Astrocyte (in vitro differentiated cells and primary cell): ENCODE measurements around the gene GRIA1. TPM values are rescaled to one million over a fixed set of nuclear protein-coding genes. Genes with fewer than 3 reads are reported as not detected.

Experiments
- DNase-seq: peaks from one replicate; pipeline ENCODE4 v3.0.0-alpha.2; 2010; ENCODE audit warnings: low read depth
- FAIRE-seq: peaks from 2 replicates; lab custom pipeline; 2011; peaks lifted over from hg19 to GRCh38; lab: Jason Lieb, UNC
- H2AFZ ChIP-seq: 2 replicates; pipeline ENCODE4 v1.6.0; 2012; ENCODE audit warnings: low read depth, low read length, inconsistent platforms
- H3K27ac ChIP-seq: 2 replicates; pipeline ENCODE4 v1.5.1; 2011; ENCODE audit warnings: low read depth, low read length, inconsistent platforms
- H3K27me3 ChIP-seq: 2 replicates; pipeline ENCODE4 v1.6.0; 2011; ENCODE audit warnings: low read length, inconsistent platforms; ENCODE audit not compliant: insufficient read depth
- H3K36me3 ChIP-seq: 2 replicates; pipeline ENCODE4 v1.5.1; 2011; ENCODE audit warnings: low read length, inconsistent platforms; ENCODE audit not compliant: insufficient read depth
- H3K4me1 ChIP-seq: 2 replicates; pipeline ENCODE4 v1.5.1; 2011; ENCODE audit warnings: low read length, inconsistent platforms; ENCODE audit not compliant: insufficient read depth
- H3K4me2 ChIP-seq: 2 replicates; pipeline ENCODE4 v1.6.0; 2012; ENCODE audit warnings: low read length, inconsistent platforms
- H3K4me3 ChIP-seq: 2 replicates; pipeline ENCODE4 v1.5.1; 2011; ENCODE audit warnings: low read depth, mild to moderate bottlenecking, low read length, inconsistent platforms; ENCODE audit not compliant: insufficient read depth
- H3K79me2 ChIP-seq: 2 replicates; pipeline ENCODE4 v1.6.0; 2012; ENCODE audit warnings: mild to moderate bottlenecking, low read length, inconsistent platforms; ENCODE audit not compliant: insufficient read depth
- H3K9ac ChIP-seq: 2 replicates; pipeline ENCODE4 v1.6.0; 2012; ENCODE audit warnings: mild to moderate bottlenecking, low read length, inconsistent platforms
- H3K9me3 ChIP-seq: 2 replicates; pipeline ENCODE4 v1.5.1; 2012; ENCODE audit warnings: low read depth, mild to moderate bottlenecking, low read length, inconsistent platforms; ENCODE audit not compliant: insufficient read depth
- H4K20me1 ChIP-seq: 2 replicates; pipeline ENCODE4 v1.6.0; 2012; ENCODE audit warnings: low read length, inconsistent platforms; ENCODE audit not compliant: insufficient read depth
- H3K27ac Mint-ChIP-seq: one replicate; pipeline ENCODE4 v1.8.0; 2021; ENCODE audit warnings: mild to moderate bottlenecking, mixed read lengths; ENCODE audit not compliant: unreplicated experiment
- H3K27me3 Mint-ChIP-seq: one replicate; pipeline ENCODE4 v1.8.0; 2021; ENCODE audit warnings: low read depth, mixed read lengths; ENCODE audit not compliant: unreplicated experiment
- H3K36me3 Mint-ChIP-seq: one replicate; pipeline ENCODE4 v1.8.0; 2021; ENCODE audit warnings: low read depth, mixed read lengths; ENCODE audit not compliant: unreplicated experiment
- H3K4me1 Mint-ChIP-seq: one replicate; pipeline ENCODE4 v1.8.0; 2021; ENCODE audit warnings: low read depth, mixed read lengths; ENCODE audit not compliant: unreplicated experiment
- H3K4me3 Mint-ChIP-seq: one replicate; pipeline ENCODE4 v1.8.0; 2021; ENCODE audit warnings: mild to moderate bottlenecking, moderate library complexity, mixed read lengths; ENCODE audit not compliant: unreplicated experiment
- H3K9me3 Mint-ChIP-seq: one replicate; pipeline ENCODE4 v1.8.0; 2021; ENCODE audit warnings: mild to moderate bottlenecking, mixed read lengths; ENCODE audit not compliant: unreplicated experiment
- CTCF ChIP-seq: IDR thresholded peaks from 2 replicates; pipeline ENCODE4 v1.5.1; 2011; ENCODE audit warnings: low read depth, mild to moderate bottlenecking, inconsistent platforms, low read length, moderate library complexity; ENCODE audit not compliant: insufficient read depth
- EZH2 ChIP-seq: IDR thresholded peaks from 2 replicates; pipeline ENCODE4 v1.6.1; 2012; ENCODE audit warnings: mild to moderate bottlenecking, low read length, inconsistent platforms; ENCODE audit not compliant: insufficient read depth
- total RNA-seq: library from RNA; stranded (reverse); gene quantifications from 2 replicates; pipeline ENCODE4 v1.2.1, GENCODE V29; 2021

Gene GRIA1
- total RNA-seq, 1 donor from 2014 or later, result 5.4 TPM

- Histone ChIP-seq H3K9ac (peak overlapping the region; percentile 65), H3K4me3 (peak overlapping the region; percentile 53), H3K79me2 (no peaks in the 10 kb centered on the region), H3K36me3 (no peaks in the 10 kb centered on the region), H3K27me3 (no peaks in the 10 kb centered on the region), H4K20me1 (no peaks in the 10 kb centered on the region), H3K9me3 (no peaks in the 10 kb centered on the region), H3K27ac (no peak overlapping the region), H3K4me1 (peaks cover 14% of the 10 kb centered on the region), H3K4me2 (peak overlapping the region; percentile 98), H2AFZ (peak overlapping the region; percentile 84)
- Mint-ChIP-seq H3K4me3 (peak overlapping the region; percentile 76), H3K27me3 (peaks cover 6% of the 10 kb centered on the region), H3K9me3 (no peaks in the 10 kb centered on the region), H3K36me3 (no peaks in the 10 kb centered on the region), H3K27ac (no peak overlapping the region), H3K4me1 (peaks cover 26% of the 10 kb centered on the region)
- TF ChIP-seq CTCF (no peak), EZH2 (no peak)
- FAIRE-seq (no peak), DNase-seq (no peak)
Observed at GRCh38 chr5:153491038-153491744, 721 bp downstream of the GRIA1 start.

- no peak overlapping the region for H3K9ac ChIP-seq
- TF ChIP-seq CTCF (no peak), EZH2 (no peak)
- peak overlapping the region; percentile 64 for H3K4me3 Mint-ChIP-seq
- H3K9me3 ChIP-seq, result no peaks in the 10 kb centered on the region
- no peaks in the 10 kb centered on the region for H3K36me3 ChIP-seq
- H3K79me2 ChIP-seq, result no peaks in the 10 kb centered on the region
- DNase-seq (no peak), FAIRE-seq (no peak)
- peaks cover 14% of the 10 kb centered on the region for H3K4me1 ChIP-seq
- no peak overlapping the region for H3K27ac ChIP-seq
- peaks cover 26% of the 10 kb centered on the region for H3K4me1 Mint-ChIP-seq
- H3K9me3 Mint-ChIP-seq, result no peaks in the 10 kb centered on the region
- no peaks in the 10 kb centered on the region for H4K20me1 ChIP-seq
- no peaks in the 10 kb centered on the region for H3K27me3 ChIP-seq
- peak overlapping the region; percentile 98 for H3K4me2 ChIP-seq
- no peak overlapping the region for H3K4me3 ChIP-seq
- H3K27ac Mint-ChIP-seq, result no peak overlapping the region
- peaks cover 6% of the 10 kb centered on the region for H3K27me3 Mint-ChIP-seq
- H3K36me3 Mint-ChIP-seq, result no peaks in the 10 kb centered on the region
- H2AFZ ChIP-seq, result peak overlapping the region; percentile 54
Observed at GRCh38 chr5:153491856-153492255, 1.4 kb downstream of the GRIA1 start.

GRCh38 chr5:153496835-153497234, 6.4 kb downstream of the GRIA1 start:
- no peak for DNase-seq
- peak; percentile 63 for FAIRE-seq
- H3K9me3 Mint-ChIP-seq, result no peaks in the 10 kb centered on the region

More at GRCh38 chr5:153496835-153497234, 6.4 kb downstream of the GRIA1 start:
- Histone ChIP-seq H2AFZ (no peak overlapping the region), H3K4me3 (no peak overlapping the region), H3K36me3 (no peaks in the 10 kb centered on the region), H3K27me3 (no peaks in the 10 kb centered on the region), H3K4me2 (no peak overlapping the region), H3K79me2 (no peaks in the 10 kb centered on the region), H3K9me3 (no peaks in the 10 kb centered on the region), H3K4me1 (no peaks in the 10 kb centered on the region), H3K9ac (no peak overlapping the region), H3K27ac (no peak overlapping the region), H4K20me1 (no peaks in the 10 kb centered on the region)
- no peak overlapping the region for H3K4me3 Mint-ChIP-seq
- H3K36me3 Mint-ChIP-seq, result no peaks in the 10 kb centered on the region
- H3K4me1 Mint-ChIP-seq, result peaks cover 3% of the 10 kb centered on the region
- no peaks in the 10 kb centered on the region for H3K27me3 Mint-ChIP-seq
- H3K27ac Mint-ChIP-seq, result peak overlapping the region; percentile 29
- TF ChIP-seq EZH2 (no peak), CTCF (peak; percentile 87)
